Measurements from ENCODE around the gene RDH14. TPM values are rescaled to one million over a fixed set of nuclear protein-coding genes. Genes with fewer than 3 reads are reported as not detected.

Gene RDH14
- total and polyA plus RNA-seq, 2 of the 4 experiments (the other 2 are of a cell fraction): 11.9 to 12.2 TPM

GRCh38 chr2:18549083-18549482 lies 11.4 kb downstream of the RDH14 start:
- intact Hi-C loops (cut with micrococcal nuclease): no loop called here

More at GRCh38 chr2:18549083-18549482, 11.4 kb downstream of the RDH14 start:
- H3K4me3 ChIP-seq (ENCODE audit: insufficient read depth, low read depth, low read length): no peak overlapping the region
- H4K20me1 ChIP-seq (ENCODE audit: insufficient read depth, low read length): no peaks in the 10 kb centered on the region
- H2BK15ac ChIP-seq (ENCODE audit: low read depth, low read length): no peak overlapping the region
- no peak overlapping the region for H3K9ac ChIP-seq (ENCODE audit: low read depth, low read length)
- no peak overlapping the region for H4K91ac ChIP-seq (ENCODE audit: insufficient read depth, low read depth, low read length)
- ChIA-PET CTCF (no interaction called here), POLR2A (ENCODE audit: unreplicated experiment) (no interaction called here)
- no CpG with 5 or more reads among the region's 2 CpGs for WGBS, 2 experiments (ENCODE audit: extremely low coverage in 2 of 2, insufficient read length in 1 of 2)
- no peak for DNase-seq
- H3K18ac ChIP-seq (ENCODE audit: low read depth, low read length): no peak overlapping the region
- H3K27ac ChIP-seq (ENCODE audit: insufficient read depth, low read length): no peak overlapping the region
- dilution Hi-C loops (cut with HindIII; ENCODE audit: low sequenced_read_pairs, unreplicated experiment) (no loop called here), in situ Hi-C loops (cut with MboI; ENCODE audit: low sequenced_read_pairs) (no loop called here)
- ATAC-seq (ENCODE audit: low read depth): no peak
- no peaks in the 10 kb centered on the region for H3K9me3 ChIP-seq (ENCODE audit: control insufficient read depth, insufficient read depth, low read length)
- H3K4me1 ChIP-seq (ENCODE audit: control insufficient read depth, insufficient read depth, low read length): no peaks in the 10 kb centered on the region
- no peaks in the 10 kb centered on the region for H3K79me1 ChIP-seq (ENCODE audit: low read depth in 1 of 2, low read length in 2 of 2)
- no peak overlapping the region for H3K4me2 ChIP-seq (ENCODE audit: low read depth, low read length)
- H2AK5ac ChIP-seq (ENCODE audit: low read depth, low read length): no peak overlapping the region
- H3K4ac ChIP-seq (ENCODE audit: low read depth, low read length): no peak overlapping the region
- no TSS peak for BruUV-seq (replicated peaks)
- no peaks in the 10 kb centered on the region for H3K9me1 ChIP-seq (ENCODE audit: insufficient read depth, low read length)
- no peak for TF ChIP-seq ELK1 (IDR thresholded peaks at IDR 0.05; ENCODE audit: borderline replicate concordance, low read depth, low read length)
- no peak for TF ChIP-seq SMC3 (IDR thresholded peaks at IDR 0.05; ENCODE audit: low read depth, low read length)
- no peak for TF ChIP-seq MAZ (IDR thresholded peaks at IDR 0.05; ENCODE audit: borderline replicate concordance, low read depth, low read length)
- no peaks in the 10 kb centered on the region for H3K27me3 ChIP-seq (ENCODE audit: control insufficient read depth, insufficient read depth, low read length)
- H4K8ac ChIP-seq (ENCODE audit: low read depth in 2 of 2, low read length in 2 of 2): no peak overlapping the region
- no peaks in the 10 kb centered on the region for H3K36me3 ChIP-seq (ENCODE audit: control insufficient read depth, insufficient read depth, low read length)
- no peak overlapping the region for H2BK20ac ChIP-seq (ENCODE audit: low read depth, low read length)
- H3K23ac ChIP-seq (ENCODE audit: low read depth, low read length): no peak overlapping the region
- H3K14ac ChIP-seq (replicated peaks; ENCODE audit: low read depth, low read length): no peak overlapping the region
- no peak overlapping the region for H3K56ac ChIP-seq (ENCODE audit: extremely low read depth, insufficient read depth, low read length)
- H2AFZ ChIP-seq (replicated peaks; ENCODE audit: low read length, poor library complexity): no peak overlapping the region
- no peak overlapping the region for H2BK5ac ChIP-seq (ENCODE audit: low read depth, low read length, poor library complexity, severe bottlenecking)
- H2BK120ac ChIP-seq (ENCODE audit: low read depth, low read length): no peak overlapping the region
- H4K5ac ChIP-seq (ENCODE audit: low read depth, low read length): no peak overlapping the region
- H2AK9ac ChIP-seq (replicated peaks; ENCODE audit: low read depth, low read length, poor library complexity): no peak overlapping the region

All from IMR-90 (cell line).